Measurements from ENCODE around the gene EFNB1.

EFNB1 gene

GRCh38 chrX:68844581-68844980 is 15.8 kb downstream of the EFNB1 start:
- DNase-seq: no peak

- DNase-seq: no peak
These were observed 17.7 kb downstream of the EFNB1 start for GRCh38 chrX:68846536-68846935.

DNA sequence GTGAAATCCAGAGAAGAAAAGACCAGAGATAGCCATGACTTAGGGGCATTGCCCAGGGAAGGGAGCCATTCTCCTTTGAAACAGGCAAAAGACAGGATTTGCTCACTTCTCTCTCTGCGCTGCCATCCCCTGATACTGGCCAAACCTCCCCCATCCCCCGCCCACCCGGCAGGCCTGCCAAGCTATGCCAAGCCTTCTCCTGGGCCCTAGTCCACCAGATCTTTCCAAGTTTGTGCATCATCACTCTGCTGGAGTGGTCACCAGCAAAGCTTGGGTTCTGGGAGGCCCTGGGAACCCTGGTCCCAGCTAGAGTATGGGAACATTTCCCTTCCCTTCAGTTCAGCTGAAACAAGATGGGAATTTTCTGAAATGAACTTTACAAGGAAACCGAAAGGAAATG is 18.4 kb downstream of the EFNB1 start:
- DNase-seq: no peak

DNA sequence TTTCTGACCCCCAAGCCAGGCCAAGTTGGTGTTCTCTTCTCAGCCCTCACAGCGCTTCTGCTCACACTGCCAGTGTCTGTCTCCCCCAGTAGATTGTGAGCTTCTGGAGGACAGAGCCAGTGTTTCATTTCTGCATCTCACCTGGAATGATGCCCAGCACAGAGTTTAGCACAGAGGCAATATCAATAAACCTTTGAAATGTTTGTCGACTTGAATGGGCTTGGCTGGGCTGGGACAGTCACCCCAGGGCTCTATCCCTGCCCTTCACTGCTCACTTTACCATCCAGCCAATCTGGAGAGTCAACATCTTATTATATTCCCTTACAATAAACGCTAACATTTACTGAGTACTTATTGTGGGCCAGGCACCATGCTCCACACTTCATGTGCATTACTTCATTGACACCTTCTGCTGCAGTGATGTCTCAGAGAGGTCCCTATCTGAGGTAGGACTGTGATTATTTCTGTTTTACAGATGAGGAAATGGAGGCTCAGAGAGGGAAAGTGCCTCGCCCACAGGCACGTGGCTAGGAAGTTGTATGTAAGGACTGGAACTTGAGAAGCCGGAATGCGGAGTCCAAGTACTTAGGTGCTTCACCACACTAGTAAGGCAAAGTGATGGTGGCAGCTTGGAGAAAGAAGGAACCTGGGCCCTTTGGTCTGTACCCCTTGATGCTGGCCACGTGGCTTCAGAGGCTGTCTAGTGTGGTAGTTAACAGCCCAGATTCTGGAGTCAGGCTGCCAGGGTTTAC is 19.5 kb downstream of the EFNB1 start:
- DNase-seq: no peak

GRCh38 chrX:68851082-68851481 is 22.3 kb downstream of the EFNB1 start:
- DNase-seq: no peak

DNA sequence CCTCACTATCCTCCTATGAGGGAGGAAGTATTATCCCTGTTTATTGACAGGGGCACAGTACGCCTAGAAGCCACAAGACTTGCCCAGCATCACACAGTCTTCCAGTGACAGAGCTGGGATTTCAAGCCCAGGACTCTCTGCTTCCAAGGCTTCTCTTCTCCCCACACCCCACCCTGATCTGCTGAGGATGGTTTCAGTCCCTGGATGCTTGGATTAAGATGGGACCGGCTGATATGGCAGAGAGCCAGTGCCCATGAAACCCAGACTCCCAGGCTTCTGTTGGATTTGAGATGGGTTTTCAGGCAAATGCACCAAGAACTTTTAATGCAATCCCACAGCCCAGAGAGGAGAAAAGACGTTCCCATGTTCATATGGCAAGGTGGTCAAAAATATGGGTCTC is 23.2 kb downstream of the EFNB1 start:
- no peak for DNase-seq

DNA sequence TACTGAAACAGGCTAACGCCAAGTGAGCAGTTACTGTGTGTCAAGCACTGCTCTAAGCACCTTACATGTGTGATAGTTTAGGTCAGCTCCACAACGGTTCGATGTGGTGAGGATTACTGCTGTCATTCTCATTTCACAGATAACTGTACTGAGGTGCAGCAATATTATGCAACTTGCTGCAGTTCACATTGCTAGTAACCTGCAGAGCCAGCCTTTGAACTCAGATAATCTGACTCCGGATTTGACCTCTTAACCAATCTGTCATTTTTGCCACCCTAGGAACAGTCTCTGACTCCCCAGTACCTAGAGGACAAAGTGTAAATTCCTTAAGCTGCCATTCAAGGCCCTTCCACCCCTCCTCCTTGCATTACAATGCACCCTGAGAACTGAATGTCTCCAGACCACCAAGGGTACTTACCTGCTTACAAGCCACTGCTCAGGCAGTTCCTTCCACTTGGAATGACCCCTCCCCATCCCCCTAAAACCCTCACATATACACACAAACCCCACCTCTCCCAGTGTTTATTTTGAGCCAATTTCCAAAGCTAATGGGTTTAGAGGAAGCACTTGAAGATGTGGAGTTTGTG is 24.9 kb downstream of the EFNB1 start:
- DNase-seq: no peak

- no peak for DNase-seq
These were observed 36.5 kb downstream of the EFNB1 start for GRCh38 chrX:68865300-68865699.

GRCh38 chrX:68865926-68866325 is 37.1 kb downstream of the EFNB1 start:
- no peak for DNase-seq

DNA sequence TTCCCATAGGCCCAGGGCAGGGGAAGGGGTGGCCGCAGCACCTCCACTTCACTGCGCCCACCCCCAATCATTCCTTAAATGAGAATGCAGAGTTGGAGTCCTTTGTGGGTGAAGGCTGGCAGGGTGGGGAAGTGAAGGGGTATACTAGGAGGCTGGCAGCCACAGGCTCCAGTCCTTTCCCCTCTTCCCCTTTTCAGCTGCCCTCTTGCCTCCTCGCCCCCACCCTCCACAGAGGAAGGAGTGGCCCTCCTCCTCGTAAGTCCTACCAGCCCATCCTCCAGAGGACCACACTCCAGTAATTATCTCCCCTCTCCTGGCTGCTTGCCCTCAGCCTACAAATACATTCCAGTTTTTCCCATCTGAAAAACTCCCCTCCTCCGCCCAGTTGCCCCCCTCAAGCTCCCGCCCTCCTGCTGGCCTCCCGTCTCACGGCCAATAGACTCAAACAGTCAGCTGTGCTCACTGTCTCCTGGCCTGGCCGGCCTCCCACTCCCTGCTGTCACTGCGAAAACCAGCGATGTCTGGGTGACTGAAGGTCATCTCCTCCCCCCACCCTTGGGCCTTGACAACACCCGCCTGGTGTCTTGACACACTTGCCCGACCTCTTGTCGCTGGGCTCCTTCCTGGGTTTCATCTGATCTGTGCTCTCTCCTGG is 38.8 kb downstream of the EFNB1 start:
- no peak for DNase-seq

DNA sequence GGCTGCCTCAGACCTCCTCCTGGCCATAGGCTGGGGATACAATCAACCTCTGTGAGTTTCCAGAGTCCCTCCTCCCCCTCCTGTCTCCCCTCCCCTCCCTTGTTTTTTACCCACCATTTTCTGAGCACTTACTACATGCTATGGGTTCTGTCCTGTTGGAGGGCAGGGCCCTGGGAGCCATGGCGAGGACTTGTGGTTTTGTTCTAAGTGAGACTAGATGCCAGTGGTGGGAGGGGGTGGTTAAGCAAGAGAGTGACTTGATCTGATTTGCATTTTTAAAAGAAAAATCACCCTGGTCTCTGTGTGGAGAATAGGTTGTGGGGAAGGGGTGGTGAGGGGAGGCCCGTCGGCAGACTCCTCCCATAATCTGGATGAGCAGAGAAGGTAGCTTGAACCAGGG is 39.5 kb downstream of the EFNB1 start:
- DNase-seq: no peak

DNA sequence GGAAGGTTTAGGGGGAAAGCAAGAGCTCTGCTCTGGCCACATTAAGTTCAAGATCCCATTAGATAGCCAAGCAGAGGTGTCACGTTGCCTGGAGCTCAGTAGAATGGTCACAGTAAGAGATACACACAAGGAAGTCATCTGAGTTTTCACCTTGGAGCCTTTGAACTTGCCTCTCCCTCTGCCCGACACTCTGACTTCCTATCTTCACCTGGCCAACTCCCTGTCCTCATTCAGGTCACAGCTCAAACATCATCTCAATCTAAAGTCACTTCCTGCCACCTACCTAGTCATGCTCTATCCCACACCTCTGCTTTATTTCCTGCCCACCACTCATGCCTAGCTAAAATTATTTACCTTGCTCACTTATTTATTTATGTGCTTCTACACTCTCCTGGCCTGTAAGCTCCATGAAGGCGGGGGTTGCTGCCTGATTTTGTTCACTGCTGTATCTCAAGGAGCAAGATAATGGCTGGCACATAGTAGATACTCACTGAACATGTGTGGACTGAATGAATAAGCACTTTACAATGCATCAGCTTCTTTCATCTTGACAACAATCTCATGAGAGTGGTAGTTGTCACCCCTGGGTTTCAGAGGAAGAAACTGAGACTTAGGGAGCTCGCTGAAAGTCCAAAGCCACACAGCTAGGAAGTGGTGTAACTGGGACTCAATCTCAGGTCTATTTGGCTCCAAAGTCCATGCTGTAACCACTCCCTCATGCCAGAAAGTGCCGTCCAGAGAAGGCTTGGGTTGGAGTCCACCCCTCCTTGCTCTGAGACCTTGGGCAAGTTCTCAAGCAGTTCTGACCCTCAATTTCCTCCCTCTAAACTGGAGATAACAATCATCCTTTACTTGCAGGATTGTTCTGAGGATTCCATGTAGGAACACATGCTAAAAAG is 40.3 kb downstream of the EFNB1 start:
- DNase-seq: no peak

GRCh38 chrX:68870357-68870756 is 41.5 kb downstream of the EFNB1 start:
- DNase-seq: no peak

DNA sequence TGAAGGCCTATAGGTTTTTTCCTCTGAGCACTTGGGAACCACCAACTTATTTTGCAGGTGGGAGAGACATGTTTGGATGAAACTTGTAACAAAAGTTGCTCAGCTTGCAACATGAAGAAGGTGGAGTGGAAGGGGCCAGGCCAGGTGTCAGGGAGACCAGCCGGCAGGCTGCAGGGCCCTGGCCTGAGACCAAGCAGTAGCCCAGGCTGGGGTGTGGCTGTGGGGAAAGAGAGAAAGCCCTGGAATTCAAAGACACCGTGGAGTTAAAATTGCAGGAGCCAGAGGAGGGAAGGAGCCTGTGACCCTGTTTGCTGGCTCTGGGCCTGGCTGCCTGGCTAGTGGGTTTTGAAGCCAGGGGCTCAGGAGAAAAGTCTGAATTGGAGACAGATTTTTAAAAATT is 43.4 kb downstream of the EFNB1 start:
- DNase-seq: no peak

DNA sequence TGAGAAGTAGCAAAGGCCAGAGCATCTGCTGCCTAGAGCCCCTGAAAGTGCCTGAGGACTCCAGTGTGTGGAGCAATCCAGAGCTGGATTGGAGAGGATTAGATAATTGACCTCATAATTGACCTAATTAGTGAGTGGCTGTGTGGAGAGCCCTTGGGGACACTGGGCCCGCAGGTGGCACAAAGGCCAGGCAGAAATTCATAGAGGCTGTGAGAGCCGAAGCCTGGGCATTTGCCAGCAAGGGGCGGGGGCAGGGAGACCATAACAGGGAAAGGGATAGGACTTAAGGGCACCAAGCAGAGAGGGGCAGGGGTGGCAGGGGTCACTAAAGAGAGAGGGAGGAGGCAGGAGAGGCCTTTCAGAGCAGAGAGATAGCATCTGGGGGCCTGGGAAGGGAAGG is 45.3 kb downstream of the EFNB1 start:
- no peak for DNase-seq

DNA sequence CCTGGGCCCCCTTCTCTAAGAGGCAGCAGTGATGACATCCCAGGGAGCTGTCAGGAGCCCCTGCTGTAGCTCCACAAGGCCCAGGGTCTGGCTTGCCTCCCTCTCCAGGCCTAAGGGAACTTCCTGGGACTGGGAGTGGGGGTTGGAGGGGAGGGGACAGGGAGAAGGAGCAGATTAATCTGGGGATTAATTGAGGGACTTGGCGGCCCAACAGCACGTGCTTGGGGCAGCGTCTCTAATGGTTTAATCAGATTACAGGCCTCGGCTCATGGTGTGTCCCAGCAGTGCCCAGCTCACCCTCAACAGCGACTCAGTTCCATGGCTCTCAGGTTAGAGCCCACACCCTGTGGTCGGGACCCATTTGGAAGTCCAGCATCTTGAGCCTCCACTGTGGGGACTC is 47.9 kb downstream of the EFNB1 start:
- DNase-seq: no peak

DNA sequence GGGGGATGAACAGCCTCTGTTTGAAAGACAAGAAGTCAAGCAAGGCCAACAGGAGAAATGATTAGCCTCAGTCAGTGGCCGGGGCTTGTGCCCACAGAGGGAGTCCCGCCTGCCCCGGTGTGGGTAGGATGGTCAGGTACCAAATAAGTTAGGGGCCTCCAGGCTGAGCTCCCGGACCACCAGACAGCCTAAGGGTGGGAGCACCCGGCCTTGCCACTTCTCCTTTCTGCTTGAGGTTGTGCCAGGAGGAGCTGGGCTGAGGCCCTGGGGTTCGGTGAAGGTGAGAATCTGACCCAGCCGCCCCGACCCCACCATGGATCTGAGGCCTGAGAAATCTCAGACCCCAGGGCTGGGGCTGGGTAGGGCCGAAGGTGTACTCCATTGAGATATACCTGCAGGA is 48.8 kb downstream of the EFNB1 start:
- no peak for DNase-seq

DNA sequence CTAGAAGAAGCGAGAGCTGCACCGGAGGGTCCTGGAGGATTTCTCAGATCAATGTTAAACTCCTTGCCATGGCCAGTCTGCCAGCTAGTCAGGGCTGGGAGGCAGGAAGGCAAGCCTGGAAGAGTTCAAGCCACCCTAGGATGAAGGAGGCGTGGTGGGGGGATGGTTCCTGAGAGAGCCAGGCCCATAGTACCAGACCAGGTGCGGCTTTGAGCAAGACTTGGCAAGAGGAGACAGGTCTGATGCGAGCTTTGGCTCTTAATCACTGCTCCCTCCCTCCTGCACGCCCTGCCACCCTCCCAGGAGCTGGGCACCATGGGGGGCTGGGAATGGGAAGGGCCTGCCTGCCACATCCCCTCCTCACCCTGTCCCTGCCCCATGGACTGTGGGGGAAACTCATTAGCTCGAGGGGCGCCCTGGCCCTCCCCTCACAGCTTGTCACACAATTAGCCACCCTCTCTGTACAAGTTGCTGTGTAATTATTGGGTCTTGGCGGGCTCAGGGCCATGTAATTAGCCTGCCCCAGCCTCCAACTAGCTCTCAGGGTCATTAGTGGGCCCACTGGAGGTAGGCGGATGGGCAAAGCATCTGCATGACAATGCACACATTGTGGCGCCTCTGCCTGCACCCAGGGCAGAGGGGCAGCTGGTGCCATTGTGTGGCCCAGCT is 50.3 kb downstream of the EFNB1 start:
- DNase-seq: no peak

DNA sequence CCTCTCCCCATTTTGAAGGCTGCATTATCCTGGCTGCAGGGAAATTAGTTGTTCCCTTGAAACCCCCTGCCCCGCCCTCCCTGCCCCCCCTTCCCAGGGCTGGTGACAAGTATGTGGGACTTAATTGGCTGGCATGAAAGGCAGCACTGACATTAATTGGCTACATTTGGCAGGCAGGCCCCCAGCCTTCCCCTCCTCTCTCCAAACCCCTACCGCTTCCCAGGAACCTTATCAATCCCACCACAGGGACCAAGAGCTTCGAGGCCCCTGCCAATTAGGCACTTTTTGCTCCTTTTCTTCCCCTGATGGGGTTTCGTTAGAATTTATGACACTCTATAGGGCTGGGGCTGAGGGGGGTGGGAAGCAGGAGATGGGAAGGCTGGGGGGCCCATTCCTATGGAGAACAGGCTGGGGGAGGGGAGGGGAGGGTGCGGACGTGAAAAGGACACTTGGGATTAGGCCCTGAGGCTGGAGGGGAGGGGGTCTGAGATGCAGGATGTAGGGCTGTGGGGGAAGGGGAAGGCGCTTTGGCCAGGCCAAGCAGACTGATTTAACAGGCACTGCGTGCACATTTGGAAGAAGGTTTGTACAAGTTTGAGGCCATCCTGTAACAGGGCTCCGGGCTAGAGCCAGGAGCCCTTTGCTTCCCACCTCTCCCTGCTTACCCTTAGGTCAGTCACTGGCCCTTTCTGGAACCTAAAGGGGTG is 52.2 kb downstream of the EFNB1 start:
- DNase-seq: no peak

DNA sequence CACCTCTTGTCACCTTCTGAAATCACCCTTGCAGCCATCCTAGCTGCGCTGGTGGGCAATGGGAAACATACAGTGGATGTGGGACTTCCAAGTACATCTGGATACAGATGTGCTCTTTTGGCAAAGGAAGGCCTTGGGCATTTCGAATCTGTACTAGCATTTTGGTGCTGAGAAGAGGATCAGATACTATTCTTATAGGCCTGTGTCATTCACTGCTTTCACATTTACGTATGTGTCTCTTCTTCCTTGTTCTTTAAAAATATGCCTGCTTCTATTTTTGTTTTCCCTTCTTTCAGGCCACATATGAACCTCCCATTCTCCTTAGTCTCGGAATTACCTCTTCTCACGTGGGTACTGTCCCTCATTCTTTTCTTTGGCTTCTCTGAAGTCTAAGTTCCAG is 53.1 kb downstream of the EFNB1 start:
- no peak for DNase-seq

GRCh38 chrX:68883800-68884199 is 55.0 kb downstream of the EFNB1 start:
- DNase-seq: no peak

- DNase-seq: no peak
These were observed 60.4 kb downstream of the EFNB1 start for GRCh38 chrX:68889249-68889648.
